PC-3 (cell line): Measurements from ENCODE around the gene RTP5.

Source experiments
- EZH2 ChIP-seq: fragments of 300-600 bp; sonication (generic); IDR thresholded peaks from one replicate; pipeline ENCODE4 v1.6.1; 2017; ENCODE audit warnings: antibody characterized with exemption, mild to moderate bottlenecking, low read length; ENCODE audit not compliant: unreplicated experiment
- TF ChIP-seq, protein P1 (sequence below): fragments of 300-600 bp; sonication (generic); conservative IDR thresholded peaks from 2 replicates; pipeline ENCODE4 v1.5.1; 2017; ENCODE audit warnings: antibody characterized with exemption, low read depth, mild to moderate bottlenecking, low read length

DNA sequence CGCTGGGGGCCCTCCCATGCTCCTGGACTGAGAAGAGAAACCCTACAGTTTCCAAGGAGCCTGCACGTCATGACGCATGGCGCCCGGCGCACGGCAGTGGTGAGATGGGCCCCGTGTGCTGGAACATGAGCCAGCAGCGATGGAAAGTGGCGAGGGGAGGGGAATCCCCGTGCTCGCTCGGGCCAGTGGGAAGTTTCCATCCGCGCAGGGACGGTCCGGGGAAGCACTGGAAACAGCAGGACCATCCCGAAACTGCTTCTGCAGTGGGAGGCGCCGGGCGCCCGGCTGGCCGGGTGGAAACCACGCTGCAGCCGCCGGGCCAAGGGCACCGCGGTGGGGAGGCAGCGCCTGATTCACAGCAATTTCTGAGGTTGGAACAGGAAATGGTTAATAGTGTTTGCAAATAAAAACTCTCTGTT, 6.0 kb upstream of the RTP5 start:
- no peak for TF ChIP-seq EZH2
- TF ChIP-seq, protein P1, sequence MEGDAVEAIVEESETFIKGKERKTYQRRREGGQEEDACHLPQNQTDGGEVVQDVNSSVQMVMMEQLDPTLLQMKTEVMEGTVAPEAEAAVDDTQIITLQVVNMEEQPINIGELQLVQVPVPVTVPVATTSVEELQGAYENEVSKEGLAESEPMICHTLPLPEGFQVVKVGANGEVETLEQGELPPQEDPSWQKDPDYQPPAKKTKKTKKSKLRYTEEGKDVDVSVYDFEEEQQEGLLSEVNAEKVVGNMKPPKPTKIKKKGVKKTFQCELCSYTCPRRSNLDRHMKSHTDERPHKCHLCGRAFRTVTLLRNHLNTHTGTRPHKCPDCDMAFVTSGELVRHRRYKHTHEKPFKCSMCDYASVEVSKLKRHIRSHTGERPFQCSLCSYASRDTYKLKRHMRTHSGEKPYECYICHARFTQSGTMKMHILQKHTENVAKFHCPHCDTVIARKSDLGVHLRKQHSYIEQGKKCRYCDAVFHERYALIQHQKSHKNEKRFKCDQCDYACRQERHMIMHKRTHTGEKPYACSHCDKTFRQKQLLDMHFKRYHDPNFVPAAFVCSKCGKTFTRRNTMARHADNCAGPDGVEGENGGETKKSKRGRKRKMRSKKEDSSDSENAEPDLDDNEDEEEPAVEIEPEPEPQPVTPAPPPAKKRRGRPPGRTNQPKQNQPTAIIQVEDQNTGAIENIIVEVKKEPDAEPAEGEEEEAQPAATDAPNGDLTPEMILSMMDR = no peak
